Measurements from ENCODE around the gene C1S.
"Not testable (repeated sequence)": the region's sequence is repeated elsewhere in the genome, so short reads cannot be mapped to it uniquely, and the experiment has no call there.

Gene C1S

GRCh38 chr12:7060353-7060954, at the start of gene C1S:
C1S (plus strand) TSS chr12:7060718; CDS start chr12:7061913, 1,195 bp downstream.
- peak in 1 of 2 experiments; percentile 38 for DNase-seq (ENCODE audit: low read depth in 1 of 2, low spot score in 1 of 2)
- TF ChIP-seq JUND (IDR thresholded peaks at IDR 0.05; ENCODE audit: low read depth), result no peak
- in situ Hi-C loops (cut with HindIII; ENCODE audit: low pct_unique_long_range_greater_than_20kb, low sequenced_read_pairs), result no loop called here

- DNase-seq (ENCODE audit: low read depth in 1 of 2, low spot score in 1 of 2); in situ Hi-C loops (cut with HindIII; ENCODE audit: low pct_unique_long_range_greater_than_20kb, low sequenced_read_pairs): not testable (repeated sequence)
These were observed 49.1 kb upstream of the C1S start for GRCh38 chr12:7011398-7011797.

GRCh38 chr12:7012024-7012607, 48.4 kb upstream of the C1S start:
- no peak for TF ChIP-seq JUND (IDR thresholded peaks at IDR 0.05; ENCODE audit: low read depth)
- DNase-seq (ENCODE audit: low read depth in 1 of 2, low spot score in 1 of 2), result no peak
- in situ Hi-C loops (cut with HindIII; ENCODE audit: low pct_unique_long_range_greater_than_20kb, low sequenced_read_pairs), result no loop called here

- in situ Hi-C loops (cut with HindIII; ENCODE audit: low pct_unique_long_range_greater_than_20kb, low sequenced_read_pairs), result no loop called here
- TF ChIP-seq JUND (IDR thresholded peaks at IDR 0.05; ENCODE audit: low read depth), result no peak
- no peak for DNase-seq (ENCODE audit: low read depth in 1 of 2, low spot score in 1 of 2)
These were observed 47.4 kb upstream of the C1S start for GRCh38 chr12:7013101-7013500.

GRCh38 chr12:7015555-7016370, 44.8 kb upstream of the C1S start:
- no peak for DNase-seq (ENCODE audit: low read depth in 1 of 2, low spot score in 1 of 2)
- no peak for TF ChIP-seq JUND (IDR thresholded peaks at IDR 0.05; ENCODE audit: low read depth)
- in situ Hi-C loops (cut with HindIII; ENCODE audit: low pct_unique_long_range_greater_than_20kb, low sequenced_read_pairs), result no loop called here

- DNase-seq (ENCODE audit: low read depth in 1 of 2, low spot score in 1 of 2), result no peak
- in situ Hi-C loops (cut with HindIII; ENCODE audit: low pct_unique_long_range_greater_than_20kb, low sequenced_read_pairs), result no loop called here
- TF ChIP-seq JUND (IDR thresholded peaks at IDR 0.05; ENCODE audit: low read depth), result no peak
These were observed 43.5 kb upstream of the C1S start for GRCh38 chr12:7016958-7017571.

- no peak for TF ChIP-seq JUND (IDR thresholded peaks at IDR 0.05; ENCODE audit: low read depth)
- DNase-seq (ENCODE audit: low read depth in 1 of 2, low spot score in 1 of 2), result no peak
- in situ Hi-C loops (cut with HindIII; ENCODE audit: low pct_unique_long_range_greater_than_20kb, low sequenced_read_pairs), result no loop called here
These were observed 42.6 kb upstream of the C1S start for GRCh38 chr12:7017870-7018349.

GRCh38 chr12:7018350-7019042, 42.0 kb upstream of the C1S start, which contains the start of gene LPCAT3:
LPCAT3 (minus strand) TSS chr12:7018476; CDS start chr12:7018424, 52 bp downstream.
- in situ Hi-C loops (cut with HindIII; ENCODE audit: low pct_unique_long_range_greater_than_20kb, low sequenced_read_pairs), result no loop called here
- no peak for TF ChIP-seq JUND (IDR thresholded peaks at IDR 0.05; ENCODE audit: low read depth)
- peak; percentile 55 to 92 for DNase-seq (ENCODE audit: low read depth in 1 of 2, low spot score in 1 of 2)

- no peak for TF ChIP-seq JUND (IDR thresholded peaks at IDR 0.05; ENCODE audit: low read depth)
- in situ Hi-C loops (cut with HindIII; ENCODE audit: low pct_unique_long_range_greater_than_20kb, low sequenced_read_pairs), result no loop called here
These were observed 41.4 kb upstream of the C1S start for GRCh38 chr12:7019043-7019569.

GRCh38 chr12:7021956-7022355, 38.6 kb upstream of the C1S start:
- no peak for DNase-seq (ENCODE audit: low read depth in 1 of 2, low spot score in 1 of 2)
- in situ Hi-C loops (cut with HindIII; ENCODE audit: low pct_unique_long_range_greater_than_20kb, low sequenced_read_pairs), result no loop called here
- no peak for TF ChIP-seq JUND (IDR thresholded peaks at IDR 0.05; ENCODE audit: low read depth)

More at GRCh38 chr12:7019043-7019569, 41.4 kb upstream of the C1S start:
- no peak for DNase-seq (ENCODE audit: low read depth in 1 of 2, low spot score in 1 of 2)

- no peak for DNase-seq (ENCODE audit: low read depth in 1 of 2, low spot score in 1 of 2)
- in situ Hi-C loops (cut with HindIII; ENCODE audit: low pct_unique_long_range_greater_than_20kb, low sequenced_read_pairs), result no loop called here
- TF ChIP-seq JUND (IDR thresholded peaks at IDR 0.05; ENCODE audit: low read depth), result no peak
These were observed 37.4 kb upstream of the C1S start for GRCh38 chr12:7023114-7023513.

GRCh38 chr12:7026854-7027253, 33.7 kb upstream of the C1S start:
- TF ChIP-seq JUND (IDR thresholded peaks at IDR 0.05; ENCODE audit: low read depth), result no peak
- in situ Hi-C loops (cut with HindIII; ENCODE audit: low pct_unique_long_range_greater_than_20kb, low sequenced_read_pairs), result no loop called here
- DNase-seq (ENCODE audit: low read depth in 1 of 2, low spot score in 1 of 2), result no peak
